HG02571 (cell line): ENCODE data around the gene CCL25.
"Not testable (repeated sequence)": the region's sequence is repeated elsewhere in the genome, so short reads cannot be mapped to it uniquely, and the experiment has no call there.

Source experiments
- ATAC-seq: cut with Tn5 transposase; IDR thresholded peaks from one replicate; pipeline ENCODE4 v1.9.1; 2021; ENCODE audit warnings: mild to moderate bottlenecking, moderate library complexity; ENCODE audit not compliant: unreplicated experiment

Gene CCL25

DNA sequence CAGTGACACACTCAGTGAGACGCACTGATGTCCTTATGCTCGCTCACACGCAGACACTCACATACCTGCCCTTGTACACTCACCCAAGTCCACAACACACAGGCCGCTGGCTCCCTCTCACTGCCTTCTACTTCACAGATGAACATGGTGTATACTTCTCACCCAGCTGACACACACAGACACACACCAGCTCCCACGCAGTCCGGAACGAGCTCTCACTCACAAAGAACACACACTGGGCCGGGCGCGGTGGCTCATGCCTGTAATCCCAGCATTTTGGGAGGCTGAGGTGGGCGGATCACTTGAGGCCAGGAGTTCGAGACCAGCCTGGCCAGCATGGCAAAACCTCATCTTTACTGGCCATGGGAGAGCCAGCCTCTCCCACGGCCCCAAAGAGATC is 31.6 kb downstream of the CCL25 start:
- no peak for ATAC-seq

DNA sequence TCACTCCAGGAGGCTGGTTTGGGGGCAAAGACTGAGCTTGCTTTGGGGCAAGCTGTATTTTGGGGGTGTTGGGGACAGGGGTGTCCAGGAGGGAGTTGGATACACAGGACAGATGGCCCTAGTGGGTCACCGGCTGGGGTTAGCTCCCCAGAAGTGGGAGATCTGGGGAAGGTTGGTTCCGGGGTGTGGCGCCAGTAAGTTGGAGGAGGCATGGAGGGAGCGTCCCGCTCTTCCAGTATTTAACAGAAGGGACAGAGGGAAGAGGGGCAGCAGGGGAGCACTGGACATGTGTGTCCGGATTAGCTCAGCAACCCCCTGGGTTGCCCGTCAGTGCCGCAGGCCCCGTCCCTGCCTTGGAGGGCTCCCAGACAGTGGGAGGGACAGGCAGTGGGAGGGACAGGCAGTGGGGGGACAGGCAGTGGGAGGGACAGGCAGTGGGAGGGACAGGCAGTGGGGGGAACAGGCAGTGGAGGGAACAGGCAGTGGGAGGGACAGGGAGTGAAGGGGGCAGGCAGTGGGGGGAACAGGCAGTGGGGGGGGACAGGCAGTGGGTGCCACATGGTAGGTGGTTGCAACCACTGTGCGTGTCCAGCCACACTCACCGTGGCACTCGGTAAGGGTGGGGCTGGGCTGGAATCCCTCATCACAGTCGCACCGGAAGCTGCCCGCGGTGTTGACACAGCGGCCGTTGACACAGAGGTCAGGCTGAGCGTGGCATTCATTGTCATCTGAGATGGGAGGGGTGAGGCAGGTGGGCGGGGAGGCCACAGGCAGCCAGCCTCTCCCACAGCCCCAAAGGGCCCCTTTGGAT is 33.2 kb downstream of the CCL25 start:
- no peak for ATAC-seq

DNA sequence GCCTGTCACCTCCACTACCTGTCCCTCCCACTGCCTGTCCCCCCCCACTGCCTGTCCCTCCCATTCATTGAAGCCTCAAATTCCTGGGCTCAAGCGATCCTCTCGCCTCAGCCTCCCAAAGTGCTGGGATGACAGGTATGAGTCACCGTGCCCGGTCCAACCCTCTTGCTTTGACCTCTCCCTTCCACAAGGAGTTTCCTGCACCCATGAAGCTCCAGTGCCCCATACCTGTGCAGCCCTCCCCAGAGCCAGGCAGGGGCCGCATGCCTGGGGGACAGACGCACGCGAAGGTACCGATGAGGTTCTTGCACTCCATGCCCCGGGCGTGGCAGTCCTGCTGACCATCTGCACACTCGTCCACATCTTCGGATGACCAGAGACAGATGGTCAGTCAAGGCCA is 34.3 kb downstream of the CCL25 start:
- ATAC-seq, result no peak

DNA sequence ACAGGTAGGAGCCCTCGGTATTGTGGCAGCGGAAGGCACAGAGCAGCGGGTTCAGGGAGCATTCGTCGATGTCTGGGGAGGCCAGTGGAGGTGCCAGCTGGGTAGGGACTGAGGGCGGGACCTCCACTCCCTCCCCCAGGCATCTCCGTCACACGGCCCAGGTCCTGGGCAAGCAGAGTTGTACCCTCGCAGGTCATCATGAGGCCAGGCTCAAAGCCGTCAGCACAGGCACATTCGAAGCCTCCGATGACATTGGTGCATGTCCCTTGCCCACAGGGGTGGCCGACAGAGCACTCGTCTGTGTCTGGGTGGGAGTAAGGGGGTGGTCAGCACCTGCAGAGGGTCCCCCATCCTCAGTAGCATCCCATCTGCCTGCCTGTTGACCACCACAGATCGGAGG is 35.3 kb downstream of the CCL25 start:
- no peak for ATAC-seq

DNA sequence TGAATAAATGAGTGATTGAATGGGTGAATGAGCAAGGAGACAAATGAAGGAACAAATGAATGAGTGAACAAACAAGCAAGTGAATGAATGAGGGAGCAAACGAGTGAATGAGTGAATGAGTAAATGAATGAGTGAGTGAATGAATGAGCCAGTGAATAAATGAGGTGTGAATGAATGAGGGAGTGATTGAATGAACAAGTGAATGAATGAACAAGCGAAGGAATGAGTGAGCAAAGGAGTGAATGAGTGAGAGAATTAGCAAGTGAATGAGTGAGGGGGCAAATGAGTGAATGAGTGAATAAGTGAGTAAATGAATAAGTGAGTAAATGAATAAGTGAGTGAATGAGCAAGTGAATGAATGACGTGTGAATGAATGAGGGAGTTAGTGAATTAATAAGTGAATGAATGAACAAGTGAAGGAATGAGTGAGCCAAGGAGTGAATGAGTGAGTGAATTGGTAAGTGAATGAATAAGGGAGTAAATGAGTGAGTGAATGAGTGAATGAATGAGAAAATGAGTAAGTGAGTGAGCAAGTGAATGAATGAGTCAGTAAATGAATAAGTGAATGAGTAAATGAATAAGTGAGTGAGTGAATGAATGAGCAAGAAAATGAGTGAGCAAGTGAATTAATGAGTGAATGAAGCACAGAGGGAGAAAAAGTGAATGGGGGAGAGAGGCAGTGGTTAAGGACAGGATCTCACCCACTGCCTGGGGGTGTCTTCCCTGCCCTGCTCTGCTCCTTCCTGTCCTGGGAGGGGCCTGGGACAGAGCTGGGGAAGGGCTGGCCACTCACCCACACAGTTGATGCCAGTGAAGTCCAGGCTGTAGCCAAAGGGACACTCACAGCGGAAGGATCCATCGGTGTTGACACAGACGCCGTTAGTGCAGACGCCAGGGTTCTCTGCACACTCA is 36.4 kb downstream of the CCL25 start:
- no peak for ATAC-seq

DNA sequence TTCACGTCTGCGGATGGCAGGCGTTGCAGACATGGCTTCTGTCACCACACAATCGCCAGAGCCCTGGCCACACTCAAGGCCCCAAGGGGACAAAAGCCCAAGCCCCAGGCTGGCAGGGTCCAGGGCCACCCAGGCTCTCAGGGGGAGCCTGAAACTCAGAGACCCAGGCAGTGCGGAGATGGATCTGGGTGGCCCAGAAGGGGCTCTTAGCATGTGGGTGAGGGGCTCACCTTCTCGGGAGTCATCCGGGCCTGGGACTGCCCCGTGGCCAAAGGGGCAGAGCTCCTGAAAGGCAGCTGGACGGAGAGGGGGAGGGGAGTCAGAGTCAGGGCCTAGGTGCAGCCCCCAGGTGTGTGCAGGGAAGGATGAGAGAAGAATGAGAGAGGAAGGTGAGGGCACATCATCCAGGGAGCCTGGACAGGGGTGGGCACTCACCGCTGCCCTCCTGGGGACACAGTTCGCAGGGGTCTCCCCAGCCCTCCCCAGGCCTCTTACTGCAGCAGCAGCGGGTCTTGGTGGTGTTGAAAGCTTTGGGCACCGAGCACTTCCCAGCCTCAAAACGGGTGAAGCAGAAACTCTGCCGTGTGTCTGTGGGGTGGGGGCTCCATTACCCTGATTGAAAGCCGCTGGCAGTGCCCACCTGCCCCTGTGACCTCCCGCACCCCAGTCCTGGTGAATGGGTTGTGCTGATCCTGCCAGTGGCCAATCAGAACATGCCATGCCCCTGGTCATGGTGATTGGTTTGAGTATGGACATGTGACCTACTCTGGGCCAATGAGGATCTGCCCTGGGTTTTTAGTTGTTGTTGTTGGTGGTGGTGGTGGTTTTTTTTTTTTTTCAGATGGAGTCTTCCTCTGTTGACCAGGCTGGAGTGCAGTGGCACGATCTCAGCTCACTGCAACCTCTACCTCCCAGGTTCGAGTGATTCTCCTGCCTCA is 37.4 kb downstream of the CCL25 start:
- ATAC-seq, result no peak

DNA sequence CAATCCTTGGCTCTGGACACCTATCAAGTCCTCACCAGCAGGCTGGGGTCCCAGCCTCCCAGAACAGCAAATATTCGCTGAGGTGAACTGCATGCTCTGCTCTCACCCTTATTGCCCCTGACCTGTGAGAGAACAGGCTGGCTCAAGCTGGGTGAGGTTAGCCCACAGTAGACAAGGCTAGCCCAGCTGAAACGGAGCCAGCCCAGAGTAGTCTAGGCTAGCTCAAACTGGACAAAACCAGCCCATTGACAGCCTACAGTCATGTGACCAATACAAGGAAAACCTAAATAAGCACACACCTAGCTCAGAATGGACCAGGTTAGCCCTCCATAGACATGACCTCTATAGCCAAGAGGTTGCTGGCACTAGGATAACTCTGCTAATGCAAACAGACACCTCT is 38.4 kb downstream of the CCL25 start:
- ATAC-seq, result no peak

DNA sequence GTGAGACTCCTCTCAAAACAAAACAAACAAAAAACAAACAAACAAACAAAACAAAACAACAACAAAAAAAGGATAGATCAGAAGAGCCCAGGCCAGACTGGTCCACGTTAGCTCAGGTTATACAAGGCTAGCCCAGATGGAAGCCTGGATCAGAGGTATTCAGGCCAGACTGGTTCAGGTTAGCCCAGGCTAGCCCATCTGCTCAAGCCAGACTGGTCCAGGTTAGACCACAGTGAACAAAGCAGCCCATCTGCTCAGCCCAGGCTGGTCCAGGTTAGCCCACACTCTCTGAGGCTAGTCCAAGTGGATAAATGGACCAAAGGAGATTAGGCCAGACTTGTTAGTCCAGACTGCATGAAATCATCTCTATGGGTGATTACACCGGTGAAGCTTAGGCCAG is 41.2 kb downstream of the CCL25 start:
- ATAC-seq, result no peak

DNA sequence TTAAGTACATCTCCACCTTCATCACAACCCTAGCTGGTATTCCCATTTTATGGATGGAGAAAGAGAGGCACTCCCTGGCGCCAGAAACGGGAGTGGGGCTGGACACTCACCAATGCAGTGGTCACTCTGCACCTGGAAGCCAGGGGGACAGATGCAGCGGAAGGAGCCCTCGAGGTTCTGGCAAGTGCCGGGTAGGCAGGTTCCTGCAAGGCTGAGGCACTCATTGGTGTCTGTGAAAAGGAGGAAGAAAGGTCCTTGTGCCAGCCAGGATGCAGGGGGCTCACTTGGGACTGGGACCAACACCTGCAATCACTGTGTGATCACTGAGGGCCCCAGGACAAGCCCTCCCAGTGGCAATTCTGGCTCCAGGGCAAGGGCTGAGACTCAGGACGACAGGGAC is 41.8 kb downstream of the CCL25 start:
- no peak for ATAC-seq

DNA sequence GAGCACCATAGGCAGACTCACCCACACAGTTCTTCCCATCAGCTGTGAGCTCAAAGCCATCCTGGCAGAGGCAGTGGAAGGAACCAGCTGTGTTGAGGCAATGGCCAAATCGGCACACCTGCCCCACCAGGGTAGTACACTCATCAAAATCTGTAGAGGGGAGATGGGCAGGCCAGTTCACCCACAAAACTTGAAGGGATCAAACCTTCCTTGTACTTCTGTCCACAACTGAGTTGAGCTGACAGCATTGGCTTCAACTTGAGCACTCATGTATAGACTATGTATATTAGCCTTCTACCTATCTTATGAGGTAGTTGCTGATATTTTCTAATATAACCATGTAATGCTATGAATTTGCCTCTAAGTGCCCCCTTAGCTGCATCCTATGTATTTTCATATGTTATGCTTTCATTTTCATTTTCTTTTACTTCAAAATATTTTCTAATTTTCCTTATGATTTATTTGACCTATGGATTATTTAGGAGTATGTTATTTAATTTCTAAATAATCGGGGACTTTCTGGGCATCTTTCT is 42.9 kb downstream of the CCL25 start:
- no peak for ATAC-seq

DNA sequence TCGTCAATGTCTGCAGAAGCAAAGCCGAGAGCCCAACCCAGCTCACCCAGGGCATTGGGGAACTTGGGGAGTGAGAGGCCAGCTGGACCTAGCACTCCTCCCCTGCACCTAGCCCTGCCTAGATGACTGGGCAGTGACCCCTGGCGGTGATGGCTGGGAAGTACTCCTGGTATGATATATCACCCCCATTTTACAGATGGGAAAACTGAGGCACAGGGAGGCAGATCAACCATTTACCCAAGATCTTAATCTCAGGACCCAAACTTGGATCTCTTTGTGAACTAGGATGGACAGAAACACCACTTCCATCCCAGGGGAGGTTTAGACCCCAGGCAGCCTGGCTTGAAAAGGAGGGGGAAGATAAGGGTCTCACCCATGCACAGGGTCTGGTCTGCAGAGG is 43.5 kb downstream of the CCL25 start:
- ATAC-seq, result no peak

DNA sequence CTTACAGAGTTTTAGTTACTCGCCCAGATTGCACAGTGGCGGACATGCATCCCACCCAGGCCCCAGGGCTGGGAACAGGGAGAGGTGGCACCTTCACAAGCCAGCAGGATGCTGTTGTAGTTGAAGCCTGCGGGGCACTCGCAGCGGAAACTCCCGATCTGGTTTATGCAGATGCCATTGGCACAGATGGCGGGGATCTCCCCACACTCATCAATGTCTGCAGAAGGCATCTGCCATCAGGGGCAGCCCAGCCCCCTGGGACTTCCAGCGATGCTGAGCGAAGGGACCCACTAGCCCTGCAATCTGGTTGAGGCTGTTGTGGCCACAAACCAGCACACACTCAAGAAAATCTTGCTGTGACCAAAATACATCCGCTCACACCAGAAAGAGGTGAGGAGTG is 44.6 kb downstream of the CCL25 start:
- no peak for ATAC-seq

DNA sequence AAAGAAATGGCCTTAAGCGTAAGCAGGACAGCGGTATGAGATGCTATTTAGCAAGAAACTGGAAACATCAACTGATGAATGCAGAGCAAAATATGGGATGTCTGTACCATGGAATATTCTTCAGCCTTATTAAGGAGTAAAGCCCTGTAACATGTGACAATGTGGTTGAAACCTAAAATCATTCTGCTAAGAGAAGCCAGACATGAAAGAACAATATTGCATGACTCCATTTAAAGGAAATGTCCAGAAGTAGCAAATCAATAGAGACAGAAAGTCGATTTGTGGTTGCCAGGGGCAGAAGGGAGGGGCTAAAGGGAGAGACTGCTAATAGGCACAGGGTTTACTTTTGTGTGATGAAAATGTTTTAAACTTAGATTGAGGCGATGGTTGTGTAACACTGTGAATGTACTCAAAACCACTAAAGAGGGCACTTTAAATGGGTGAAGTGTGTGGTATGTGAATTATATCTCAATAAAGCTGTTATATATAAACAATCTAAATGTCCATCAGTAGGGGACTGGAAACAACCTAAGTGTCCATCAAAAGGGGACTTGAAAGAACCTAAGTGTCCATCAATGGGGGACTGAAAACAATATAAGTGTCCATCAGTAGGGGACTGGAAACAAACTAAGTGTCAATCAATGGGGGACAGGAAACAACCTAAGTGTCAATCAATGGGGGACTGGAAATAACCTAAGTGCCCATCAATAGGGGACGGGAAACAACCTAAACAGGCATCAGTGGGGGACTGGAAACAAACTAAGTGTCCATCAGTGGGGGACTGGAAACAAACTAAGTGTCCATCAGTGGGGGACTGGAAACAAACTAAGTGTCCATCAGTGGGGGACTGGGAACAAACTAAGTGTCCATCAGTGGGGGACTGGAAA is 45.4 kb downstream of the CCL25 start:
- no peak for ATAC-seq

DNA sequence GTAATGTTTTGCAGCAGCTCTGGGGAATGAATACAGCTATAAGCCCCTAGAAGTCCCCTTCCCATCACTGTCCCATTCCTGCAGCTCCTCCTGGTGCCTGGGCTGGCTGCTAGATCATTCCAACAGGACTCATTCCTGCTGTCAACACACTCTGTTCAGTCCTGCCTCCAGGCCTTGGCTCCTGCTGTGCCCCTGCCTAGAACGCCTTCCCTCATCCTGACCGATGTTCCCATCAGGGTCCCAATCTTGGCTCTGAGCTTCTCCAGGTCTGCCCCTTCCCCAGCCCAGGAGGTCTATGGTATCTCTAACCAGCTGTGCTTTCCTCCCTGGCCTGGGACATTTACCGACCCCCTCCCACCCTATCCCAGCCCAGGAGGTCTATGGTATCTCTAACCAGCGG is 48.8 kb downstream of the CCL25 start:
- ATAC-seq, result no peak

DNA sequence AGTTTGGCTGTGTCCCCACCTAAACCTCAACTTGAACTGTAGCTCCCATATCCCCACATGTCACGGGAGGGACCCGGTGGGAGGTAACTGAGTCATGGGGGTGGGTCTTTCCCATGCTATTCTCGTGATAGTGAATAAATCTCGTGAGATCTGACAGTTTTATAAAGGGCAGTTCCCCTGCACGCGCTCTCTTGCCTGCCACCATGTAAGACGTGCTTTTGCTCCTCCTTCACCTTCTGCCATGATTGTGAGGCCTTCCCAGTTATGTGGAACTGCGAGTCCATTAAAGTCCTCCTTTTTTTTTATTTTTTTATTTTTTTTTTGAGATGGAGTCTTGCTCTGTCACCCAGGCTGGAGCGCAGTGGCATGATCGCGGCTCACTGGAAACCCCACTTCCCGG is 49.4 kb downstream of the CCL25 start:
- ATAC-seq, result not testable (repeated sequence)

DNA sequence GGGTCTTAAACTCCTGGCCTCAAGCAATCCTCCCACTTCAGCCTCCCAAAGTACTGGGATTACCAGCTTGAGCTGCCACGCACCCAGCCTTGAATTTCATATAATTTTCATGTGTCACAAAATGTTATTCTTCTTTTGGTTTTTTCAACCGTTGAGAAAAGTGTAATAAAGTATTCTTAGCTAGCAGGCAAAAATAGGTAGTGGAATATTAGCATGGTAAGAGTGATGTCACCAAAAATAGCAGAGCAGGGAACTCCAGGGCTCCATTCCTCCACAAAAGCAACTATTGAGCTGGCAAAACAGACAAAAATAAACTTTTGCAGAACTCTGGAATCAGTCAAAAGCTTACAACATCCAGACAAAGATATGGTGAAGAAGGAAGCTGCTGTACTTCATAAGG is 52.9 kb downstream of the CCL25 start:
- no peak for ATAC-seq

DNA sequence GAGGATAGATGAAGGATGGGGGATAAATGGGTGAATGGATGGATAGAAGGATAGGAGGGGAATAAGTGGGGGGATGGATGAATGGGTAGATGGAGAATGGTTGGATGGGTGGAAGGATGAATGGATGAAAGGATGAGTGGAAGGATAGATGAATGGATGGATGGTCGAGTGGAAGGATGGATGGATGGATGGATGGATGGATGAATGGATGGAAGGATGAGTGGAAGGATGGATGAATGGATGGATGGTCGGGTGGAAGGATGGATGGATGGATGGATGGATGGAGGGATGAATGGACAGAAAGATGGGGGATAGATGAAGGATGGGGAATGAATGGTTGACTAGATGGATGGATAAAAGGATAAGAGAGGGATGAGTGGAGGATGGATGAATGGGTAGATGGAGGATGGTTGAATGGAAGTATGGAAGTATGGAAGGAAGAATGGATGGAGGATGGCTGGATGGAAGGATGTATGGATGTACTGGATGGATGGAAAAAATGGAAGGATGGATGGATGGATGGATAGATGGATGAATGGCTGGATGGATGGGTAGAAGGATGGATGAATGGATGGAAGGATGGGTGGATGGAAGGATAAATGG is 54.8 kb downstream of the CCL25 start:
- ATAC-seq, result no peak

DNA sequence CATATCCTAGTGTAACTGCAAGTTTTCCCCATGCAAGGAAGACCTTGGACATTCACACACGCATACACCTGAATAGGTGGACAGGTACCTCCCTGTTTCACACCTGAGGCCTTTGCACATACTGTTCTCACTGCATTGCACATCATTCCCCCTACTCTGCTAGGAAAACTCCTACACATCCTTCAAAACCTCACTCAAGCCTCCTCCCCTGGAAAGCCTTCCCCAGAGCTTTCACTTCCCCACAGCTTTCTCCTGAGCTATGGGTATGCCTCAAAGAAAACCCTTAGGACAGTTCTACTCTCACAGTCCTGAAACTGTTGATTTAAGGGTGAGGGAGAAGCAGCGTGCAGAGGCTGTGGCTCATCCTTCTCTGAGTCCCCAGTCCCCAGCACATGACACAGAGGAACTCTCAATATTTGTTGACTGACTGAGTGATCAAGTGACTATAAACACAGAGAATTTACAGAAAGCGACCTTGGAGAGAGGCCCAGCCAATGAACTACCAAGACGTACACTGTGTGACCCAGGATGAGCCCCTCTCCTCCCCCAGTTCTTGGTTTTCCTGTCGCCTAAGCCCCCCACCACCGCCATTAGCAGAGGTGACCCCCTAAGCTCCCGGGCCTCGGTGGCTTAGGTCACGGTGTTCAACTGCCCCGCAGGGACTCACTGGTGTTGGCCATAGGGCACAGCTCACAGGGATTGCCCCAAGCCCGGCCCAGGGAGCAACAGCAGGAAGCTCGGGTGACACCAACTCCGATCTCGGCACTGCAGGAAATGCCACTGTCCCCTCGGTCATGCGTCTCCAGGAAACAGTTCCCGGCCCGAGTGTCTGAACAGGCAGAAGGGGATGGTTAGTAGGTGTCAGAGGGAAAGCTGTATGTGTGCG is 56.2 kb downstream of the CCL25 start:
- ATAC-seq, result no peak
